Psoas muscle (tissue), 8 donors: ENCODE data around the gene KCTD13. TPM values are rescaled to one million over a fixed set of nuclear protein-coding genes. Genes with fewer than 3 reads are reported as not detected.

Experiments
- ATAC-seq, 4 donors: fragments of 200-7000 bp; cut with Tn5 transposase; one replicate each; pipeline ENCODE4 v1.9.1; 2020; ENCODE audit warnings: moderate library complexity in 3 of 4, mild to moderate bottlenecking in 2 of 4
- DNase-seq, 2 donors: peaks; one replicate each; pipeline ENCODE4 v3.0.0-alpha.2; 2020
- H3K27ac ChIP-seq: fragments of 200-600 bp; one replicate; pipeline ENCODE4 v1.8.0; 2022
- H3K27me3 ChIP-seq, 3 donors: fragments of 200-600 bp in 1 of 3; one replicate each; pipeline versions ENCODE4 v1.6.1 to v1.8.0; 2013 to 2022; ENCODE audit warnings: low read length in 2 of 3, mild to moderate bottlenecking in 2 of 3, moderate library complexity in 1 of 3; ENCODE audit not compliant: insufficient read depth in 3 of 3
- H3K36me3 ChIP-seq, 2 donors: fragments of 200-600 bp in 1 of 2; one replicate each; pipeline versions ENCODE4 v1.6.1 to v1.8.0; 2013 to 2022; ENCODE audit warnings: low read depth in 1 of 2, mild to moderate bottlenecking in 1 of 2, moderate library complexity in 1 of 2; ENCODE audit not compliant: insufficient read depth in 1 of 2
- H3K4me1 ChIP-seq: fragments of 200-600 bp; one replicate; pipeline ENCODE4 v1.8.0; 2022
- H3K4me3 ChIP-seq: fragments of 200-600 bp; one replicate; pipeline ENCODE4 v1.8.0; 2022; ENCODE audit warnings: mild to moderate bottlenecking
- H3K9me3 ChIP-seq: fragments of 200-600 bp; one replicate; pipeline ENCODE4 v1.8.0; 2022
- CTCF ChIP-seq: fragments of 200-600 bp; IDR thresholded peaks from one replicate; pipeline ENCODE4 v1.8.0; 2022; ENCODE audit warnings: antibody characterized with exemption
- WGBS, 3 donors: extraction: QIAGEN DNeasy Blood & Tissue Kit; methylation state at CpG; one replicate each; pipeline versions ENCODE4 v1.1.6 to v1.1.7; 2013; 5-methylcytosine and 5-hydroxymethylcytosine counted together
- intact Hi-C, 2 donors: fragments of 100-400 bp; cut with DNase I; formaldehyde crosslinking; loops; one replicate each; pipeline versions ENCODE4 v1.11.0 to v1.14.2; 2022
- polyA plus RNA-seq, 3 donors: library from polyadenylated mRNA; stranded (reverse); fragments of 200-250 nt; gene quantifications; one replicate each; pipeline ENCODE4 v1.2.3, GENCODE V29; 2013
- total RNA-seq, 4 donors: library from RNA; stranded (reverse); fragmentation: NEBNext Ultra II Directional in 2 of 4; extraction: Animal tissue kit (Norgen Biotek cat#: 25700) in 2 of 4; gene quantifications; one replicate each; pipeline versions ENCODE4 v1.2.1 to v1.2.4, GENCODE V29; 2021 to 2023
- donor health status: healthy with polysubstance abuse.
- donor health status: DM: no; HTN: no; CAD: no; lungs with moderate emphysema.
- donor health status: Bipolar disorder and iron deficiency.
- donor health status: healthy.
- donor health status: DM: yes; HTN: yes; CAD: no.
- donor health status: DM: no; HTN: no; CAD: no.
- donor health status: DM: no; HTN: no; CAD: no.
- donor health status: DM: yes; HTN: yes; CAD: no.

KCTD13 gene
- total and polyA plus RNA-seq, 7 donors, result 2.2 to 5.4 (median 4.7) TPM

GRCh38 chr16:29922326-29922725, 3.7 kb downstream of the KCTD13 start:
- Histone ChIP-seq H3K27ac (no peak overlapping the region), H3K4me1 (peaks cover 27% of the 10 kb centered on the region), H3K9me3 (no peaks in the 10 kb centered on the region), H3K27me3 (no peaks in the 10 kb centered on the region), H3K4me3 (no peak overlapping the region), H3K36me3 (peaks cover 9 to 61% of the 10 kb centered on the region in 2 donors)
- no peak for TF ChIP-seq CTCF
- ATAC-seq, result no peak
- no peak for DNase-seq
- WGBS, 3 donors, result 77 to 91% (median 79%) methylated on average over 2 of the region's 2 CpGs
- intact Hi-C loops, result no loop called here

GRCh38 chr16:29921034-29921385, 5.0 kb downstream of the KCTD13 start:
- no peak for DNase-seq
- no peaks in the 10 kb centered on the region for H3K27me3 ChIP-seq
- 58 to 69% (median 67%) methylated on average over 3 of the region's 3 CpGs for WGBS, 3 donors
- H3K27ac ChIP-seq, result no peak overlapping the region
- H3K4me1 ChIP-seq, result peaks cover 20% of the 10 kb centered on the region
- H3K36me3 ChIP-seq, result peaks cover 9 to 65% of the 10 kb centered on the region in 2 donors
- H3K9me3 ChIP-seq, result no peaks in the 10 kb centered on the region
- intact Hi-C loops, result no loop called here
- H3K4me3 ChIP-seq, result no peak overlapping the region
- ATAC-seq, result no peak
- TF ChIP-seq CTCF, result no peak

DNA sequence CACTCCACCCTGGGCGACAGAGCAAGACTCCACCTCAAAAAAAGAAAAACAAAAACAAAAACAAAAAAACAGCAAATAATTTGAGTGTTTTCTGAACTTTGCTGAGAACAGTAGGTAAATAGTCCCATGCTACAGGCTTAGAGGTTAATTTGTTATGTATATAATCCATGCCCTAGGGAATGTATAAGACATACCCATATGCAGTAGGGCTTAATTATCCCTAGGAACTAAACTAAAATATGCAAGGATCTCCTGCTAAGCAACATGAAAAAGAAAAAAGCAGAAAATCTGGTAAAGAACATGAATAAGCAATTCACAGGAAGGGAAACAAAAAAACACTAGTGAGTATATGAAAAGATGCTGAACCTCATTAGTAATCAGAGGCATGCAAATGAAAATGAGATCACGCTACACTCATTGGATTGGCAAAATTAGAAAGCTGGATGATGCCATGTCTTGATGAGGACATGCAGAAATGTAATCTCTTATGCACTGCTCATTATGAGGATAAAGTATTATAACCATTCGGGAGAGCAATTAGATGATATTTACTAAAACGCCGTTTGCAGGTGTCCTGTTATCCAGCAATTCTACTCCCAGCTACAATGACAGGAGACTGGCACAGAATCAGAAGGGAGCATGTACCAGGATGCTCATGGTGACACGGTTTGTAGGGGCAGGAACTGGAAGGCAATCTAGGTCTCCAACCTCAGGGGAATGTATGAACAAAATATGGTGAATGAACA, 5.6 kb downstream of the KCTD13 start:
- peaks cover 20% of the 10 kb centered on the region for H3K4me1 ChIP-seq
- WGBS, 3 donors, result 68 to 88% (median 73%) methylated on average over 6 of the region's 6 CpGs
- no peak for TF ChIP-seq CTCF

GRCh38 chr16:29916979-29917378, 9.0 kb downstream of the KCTD13 start:
- Histone ChIP-seq H3K4me1 (no peaks in the 10 kb centered on the region), H3K27me3 (no peaks in the 10 kb centered on the region), H3K4me3 (no peak overlapping the region), H3K9me3 (no peaks in the 10 kb centered on the region), H3K36me3 (peaks cover 6 to 58% of the 10 kb centered on the region in 2 donors), H3K27ac (no peak overlapping the region)
- DNase-seq (no peak), ATAC-seq (no peak)
- intact Hi-C loops, result no loop called here
- 88 to 100% (median 97%) methylated on average over 1 of the region's 1 CpG for WGBS, 3 donors
- TF ChIP-seq CTCF, result no peak

More for the DNA sequence above, 5.6 kb downstream of the KCTD13 start:
- DNase-seq (no peak), ATAC-seq (no peak)
- H3K9me3 ChIP-seq, result no peaks in the 10 kb centered on the region
- H3K27ac ChIP-seq, result no peak overlapping the region
- H3K36me3 ChIP-seq, result peaks cover 9 to 71% of the 10 kb centered on the region in 2 donors
- H3K27me3 ChIP-seq, result no peaks in the 10 kb centered on the region
- no peak overlapping the region for H3K4me3 ChIP-seq
- intact Hi-C loops, result no loop called here
